Kidney epithelial cell (primary cell): ENCODE results near the gene ZNF697. TPM values are rescaled to one million over a fixed set of nuclear protein-coding genes. Genes with fewer than 3 reads are reported as not detected.
"Not testable (repeated sequence)": the region's sequence is repeated elsewhere in the genome, so short reads cannot be mapped to it uniquely, and the experiment has no call there.

Experiments used
- DNase-seq: peaks from one replicate; pipeline ENCODE4 v3.0.0-alpha.2; 2010; ENCODE audit warnings: low read depth
- H3K27me3 ChIP-seq: 2 replicates; pipeline ENCODE4 v1.6.0; 2011; ENCODE audit warnings: low read length; ENCODE audit not compliant: control insufficient read depth, insufficient read depth
- H3K36me3 ChIP-seq: 2 replicates; pipeline ENCODE4 v1.5.1; 2011; ENCODE audit warnings: low read length; ENCODE audit not compliant: control insufficient read depth, insufficient read depth
- H3K4me3 ChIP-seq: 2 replicates; pipeline ENCODE4 v1.5.1; 2011; ENCODE audit warnings: low read depth, mild to moderate bottlenecking, control low read depth, low read length
- total RNA-seq: library from RNA; depleted of rRNA; stranded (reverse); fragments of >200 nt; gene quantifications from 2 replicates; pipeline ENCODE4 v1.2.3, GENCODE V29; 2015
- TF ChIP-seq, protein P1 (sequence below): IDR thresholded peaks from 2 replicates; pipeline ENCODE4 v1.5.1; 2011; ENCODE audit warnings: mild to moderate bottlenecking, moderate library complexity, low read length, control low read depth, inconsistent platforms; ENCODE audit not compliant: insufficient read depth, poor library complexity, severe bottlenecking

ZNF697 gene
- total RNA-seq, 1 donor from 2014 or later: 22.4 TPM

DNA sequence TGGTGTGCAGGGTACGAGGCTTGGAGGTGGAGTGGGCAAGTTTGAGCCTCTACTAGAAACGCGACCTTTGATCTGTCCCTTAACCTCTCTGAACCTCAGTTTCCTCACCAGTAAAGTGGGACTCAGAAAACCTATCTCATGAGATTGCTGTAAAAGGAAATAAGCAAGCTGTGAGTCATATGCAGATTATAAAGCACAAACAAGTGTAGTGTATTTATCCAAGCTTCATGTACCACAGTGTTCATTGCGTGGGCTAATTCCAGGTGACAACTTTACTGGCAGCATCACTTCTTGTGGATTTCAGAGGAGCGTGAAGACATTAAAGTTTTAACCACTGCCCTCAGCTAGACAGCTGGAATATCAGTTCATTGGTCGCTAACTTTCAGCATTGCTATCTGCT is 44.4 kb downstream of the ZNF697 start:
- Histone ChIP-seq H3K27me3 (no peaks in the 10 kb centered on the region), H3K36me3 (no peaks in the 10 kb centered on the region), H3K4me3 (no peak overlapping the region)
- no peak for DNase-seq
- TF ChIP-seq, protein P1, sequence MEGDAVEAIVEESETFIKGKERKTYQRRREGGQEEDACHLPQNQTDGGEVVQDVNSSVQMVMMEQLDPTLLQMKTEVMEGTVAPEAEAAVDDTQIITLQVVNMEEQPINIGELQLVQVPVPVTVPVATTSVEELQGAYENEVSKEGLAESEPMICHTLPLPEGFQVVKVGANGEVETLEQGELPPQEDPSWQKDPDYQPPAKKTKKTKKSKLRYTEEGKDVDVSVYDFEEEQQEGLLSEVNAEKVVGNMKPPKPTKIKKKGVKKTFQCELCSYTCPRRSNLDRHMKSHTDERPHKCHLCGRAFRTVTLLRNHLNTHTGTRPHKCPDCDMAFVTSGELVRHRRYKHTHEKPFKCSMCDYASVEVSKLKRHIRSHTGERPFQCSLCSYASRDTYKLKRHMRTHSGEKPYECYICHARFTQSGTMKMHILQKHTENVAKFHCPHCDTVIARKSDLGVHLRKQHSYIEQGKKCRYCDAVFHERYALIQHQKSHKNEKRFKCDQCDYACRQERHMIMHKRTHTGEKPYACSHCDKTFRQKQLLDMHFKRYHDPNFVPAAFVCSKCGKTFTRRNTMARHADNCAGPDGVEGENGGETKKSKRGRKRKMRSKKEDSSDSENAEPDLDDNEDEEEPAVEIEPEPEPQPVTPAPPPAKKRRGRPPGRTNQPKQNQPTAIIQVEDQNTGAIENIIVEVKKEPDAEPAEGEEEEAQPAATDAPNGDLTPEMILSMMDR: no peak

DNA sequence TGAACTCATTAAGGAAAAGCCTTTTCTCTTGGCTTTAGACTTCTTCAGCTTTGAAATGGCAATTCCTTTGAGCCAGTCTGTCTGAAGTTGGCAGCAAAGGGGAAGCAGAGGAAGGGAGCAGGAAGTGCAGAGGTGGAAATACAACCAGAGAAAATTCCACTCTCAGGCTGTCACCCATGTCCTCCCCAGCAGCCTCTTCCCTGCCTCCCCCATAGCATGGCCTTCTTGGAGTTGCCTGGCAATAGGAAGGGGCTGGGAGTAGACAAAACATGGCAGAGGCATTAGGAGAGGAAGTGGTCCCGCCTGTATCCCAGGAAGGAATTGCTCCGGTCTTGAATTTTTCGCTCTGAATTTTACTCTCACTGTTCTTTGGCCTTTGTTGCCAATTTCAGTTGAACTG is 44.8 kb downstream of the ZNF697 start:
- DNase-seq, H3K4me3 ChIP-seq, H3K27me3 ChIP-seq, H3K36me3 ChIP-seq: not testable (repeated sequence)

DNA sequence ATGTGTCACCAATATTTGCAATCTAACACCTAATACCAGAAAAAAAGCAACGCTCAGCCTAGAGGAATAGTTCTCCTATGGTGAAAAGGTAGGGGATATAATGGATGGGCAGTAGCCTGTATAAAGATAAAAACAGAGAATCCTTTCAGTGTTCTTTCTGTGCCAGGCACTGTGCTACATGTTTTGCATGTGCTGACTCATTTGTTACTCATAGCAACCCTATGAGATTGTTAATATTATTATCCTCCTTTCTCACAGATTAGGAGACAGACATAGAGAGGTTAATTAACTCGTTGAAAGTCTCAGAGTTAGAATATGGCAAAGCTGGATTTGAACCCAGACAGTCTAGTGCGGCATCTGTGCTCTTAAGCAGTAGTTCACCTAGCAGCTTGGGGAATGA is 45.3 kb downstream of the ZNF697 start:
- H3K27me3 ChIP-seq, H3K36me3 ChIP-seq, H3K4me3 ChIP-seq, DNase-seq: not testable (repeated sequence)

DNA sequence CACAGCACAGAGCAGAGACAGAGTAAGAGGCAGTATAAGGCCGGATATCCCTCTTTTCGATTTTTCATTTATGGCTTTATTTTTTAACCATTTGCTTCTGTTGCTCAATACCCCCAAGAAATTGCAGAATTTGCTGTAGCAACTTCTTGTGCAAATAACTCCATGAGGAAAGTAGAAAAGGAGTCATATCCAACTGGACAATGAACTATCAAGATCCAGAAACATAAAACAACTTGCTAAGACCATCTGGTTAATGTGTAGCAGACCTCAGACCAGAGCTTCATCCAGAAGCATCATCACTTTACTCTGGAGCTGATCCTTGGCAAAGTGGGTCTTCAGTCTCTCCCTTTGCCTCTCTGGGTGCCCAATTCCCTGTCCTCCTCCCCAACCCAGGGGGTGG is 45.9 kb downstream of the ZNF697 start:
- H3K27me3 ChIP-seq: no peaks in the 10 kb centered on the region
- no peaks in the 10 kb centered on the region for H3K36me3 ChIP-seq
- H3K4me3 ChIP-seq: no peak overlapping the region
- DNase-seq: no peak
- TF ChIP-seq, protein P1: no peak

DNA sequence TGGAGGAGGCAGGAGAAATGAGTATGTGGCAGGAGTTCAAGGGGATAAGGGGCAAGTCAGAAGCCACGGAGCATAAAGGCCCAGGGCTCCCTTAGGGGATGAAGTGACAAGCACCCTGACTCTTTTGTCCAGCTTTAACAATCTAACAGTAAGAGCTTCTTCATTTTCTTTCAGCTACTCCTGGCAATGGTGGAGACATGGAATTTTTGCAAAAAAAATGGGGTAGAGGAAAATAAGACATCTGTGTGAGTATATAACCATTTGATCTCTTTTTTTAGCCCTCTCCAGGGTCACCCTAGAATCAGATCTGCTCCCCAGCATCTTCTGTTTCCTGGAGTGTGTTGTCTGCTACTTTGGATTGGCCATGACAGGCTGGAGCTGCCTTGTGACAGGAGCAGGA is 47.1 kb downstream of the ZNF697 start:
- Histone ChIP-seq H3K27me3 (no peaks in the 10 kb centered on the region), H3K4me3 (no peak overlapping the region), H3K36me3 (no peaks in the 10 kb centered on the region)
- TF ChIP-seq, protein P1: no peak
- DNase-seq: no peak

DNA sequence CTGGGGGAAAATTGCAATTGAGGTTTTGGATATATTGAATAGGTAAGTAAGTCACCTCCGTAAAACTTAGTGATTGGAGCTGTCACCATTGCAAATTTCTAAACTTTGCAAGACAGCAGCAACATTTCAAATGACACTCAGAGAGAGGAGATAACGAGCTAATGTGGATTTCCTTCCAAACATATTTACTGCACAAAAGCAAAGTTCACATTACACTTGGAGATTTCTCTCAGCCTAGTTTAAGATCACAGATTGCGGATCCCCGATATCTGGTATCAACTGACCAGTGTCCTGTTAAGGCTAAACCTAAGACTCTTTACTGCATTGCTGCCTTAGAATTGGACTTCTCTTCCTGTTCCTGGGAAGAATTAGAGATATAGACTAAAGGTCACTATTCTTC is 47.5 kb downstream of the ZNF697 start:
- Histone ChIP-seq H3K36me3 (no peaks in the 10 kb centered on the region), H3K4me3 (no peak overlapping the region), H3K27me3 (no peaks in the 10 kb centered on the region)
- DNase-seq: no peak
- TF ChIP-seq, protein P1: no peak

DNA sequence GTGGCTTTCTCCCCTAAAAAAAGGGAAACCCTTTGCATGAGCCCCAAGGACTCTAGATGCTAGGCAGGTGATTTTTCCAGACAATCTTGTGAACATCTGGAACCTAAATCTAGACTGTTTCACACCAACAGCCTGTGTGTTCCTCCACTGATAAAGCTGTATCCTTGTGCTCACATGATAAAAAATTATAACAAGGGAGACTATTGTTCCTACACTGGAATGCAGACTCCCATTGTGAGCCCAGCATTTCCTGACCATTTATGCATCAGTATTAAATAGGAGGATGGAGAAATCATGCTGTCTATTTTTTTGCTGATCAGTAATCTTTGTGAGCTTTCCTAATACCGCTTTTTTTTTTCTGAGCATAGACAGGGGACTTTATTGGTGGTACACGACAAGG is 52.5 kb downstream of the ZNF697 start:
- TF ChIP-seq, protein P1: no peak
- DNase-seq: no peak
- Histone ChIP-seq H3K27me3 (no peaks in the 10 kb centered on the region), H3K4me3 (no peak overlapping the region), H3K36me3 (no peaks in the 10 kb centered on the region)
